Pons (tissue), 1 donor: ENCODE results near the gene CPEB1.
A peak's percentile ranks its signal among the peaks of the same experiment; 100 is the strongest.
"Not testable (repeated sequence)": the region's sequence is repeated elsewhere in the genome, so short reads cannot be mapped to it uniquely, and the experiment has no call there.

ENCODE experiments used
- DNase-seq: peaks from one replicate; pipeline ENCODE4 v3.0.0-alpha.2; 2016; ENCODE audit warnings: low spot score

The CPEB1 gene

DNA sequence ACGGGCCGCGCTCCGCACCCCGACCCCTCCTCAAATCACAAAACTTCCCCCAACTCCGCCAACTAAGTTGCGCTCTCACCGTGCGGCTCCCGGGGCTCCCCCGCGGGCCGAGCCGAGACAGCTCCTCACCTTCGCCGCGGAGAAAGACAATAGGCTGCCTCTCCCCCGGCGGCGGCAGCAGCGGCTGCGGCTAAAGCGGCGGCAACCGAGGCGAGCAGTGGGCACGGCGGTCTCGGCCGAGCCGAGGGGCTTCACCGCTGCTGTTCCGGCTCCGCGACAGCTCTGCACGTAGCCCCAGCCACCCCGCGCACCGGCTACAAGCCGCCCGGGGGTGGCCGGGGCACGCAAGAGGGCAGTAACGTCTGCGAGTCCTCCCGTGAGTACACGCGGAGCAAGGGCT, 133.6 kb downstream of the CPEB1 start:
- not testable (repeated sequence) for DNase-seq

DNA sequence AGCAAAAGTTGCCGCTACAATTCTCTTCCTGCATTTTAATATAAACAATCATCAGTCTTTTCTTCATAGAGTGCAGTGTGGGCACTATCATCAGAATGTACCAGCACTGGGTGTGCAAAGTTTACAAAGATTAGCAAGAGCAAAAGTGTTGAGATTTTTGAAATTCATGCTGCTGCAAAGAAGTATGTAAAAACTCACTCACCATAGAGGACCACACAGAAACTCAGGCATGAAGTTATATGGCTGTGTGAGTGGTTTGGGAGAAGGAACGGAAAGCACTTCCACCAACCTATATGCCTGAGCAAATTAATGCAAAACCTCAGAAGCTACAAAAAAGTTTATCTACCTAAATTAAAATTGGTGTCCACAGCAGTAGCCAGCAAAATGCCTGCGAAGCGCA, 139.5 kb downstream of the CPEB1 start:
- DNase-seq, result not testable (repeated sequence)

DNA sequence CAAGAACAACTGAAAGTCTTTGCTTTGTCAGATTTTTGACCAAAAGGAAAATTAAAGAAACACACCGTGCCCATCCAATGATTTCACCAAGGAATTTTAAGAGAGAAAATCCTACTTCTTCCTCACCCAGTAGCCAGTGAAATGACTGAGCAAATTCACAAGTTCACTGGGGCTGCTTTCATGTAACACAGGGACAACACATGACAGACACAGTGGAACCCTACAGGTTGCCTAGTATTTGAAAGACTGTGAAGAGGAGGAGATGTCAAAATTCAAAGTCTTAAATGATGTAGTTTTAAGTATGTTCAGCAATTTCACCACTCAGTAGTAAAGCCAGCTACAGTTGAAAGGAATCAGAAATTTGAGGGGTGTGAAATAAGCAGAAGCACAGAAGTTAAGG, 140.1 kb downstream of the CPEB1 start:
- DNase-seq, result not testable (repeated sequence)

DNA sequence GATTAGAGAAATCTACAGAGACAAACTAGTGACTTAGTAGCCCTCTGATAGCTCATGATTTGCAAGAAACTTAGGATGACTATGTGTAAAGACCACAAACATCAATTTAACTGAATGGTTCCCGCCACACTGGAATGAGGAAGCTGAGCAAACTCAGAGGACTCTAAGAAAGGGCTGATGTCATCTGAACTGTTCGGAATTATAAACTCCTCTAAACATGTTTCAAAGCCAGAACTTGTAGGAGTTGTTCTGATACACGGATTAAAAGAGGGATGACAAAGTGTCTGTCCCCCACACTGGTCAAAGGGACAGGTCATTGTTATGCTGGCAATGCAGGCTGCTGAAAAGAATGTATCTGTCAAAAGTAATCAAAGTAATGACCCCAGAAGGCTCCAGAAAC, 141.3 kb downstream of the CPEB1 start:
- DNase-seq, result not testable (repeated sequence)

DNA sequence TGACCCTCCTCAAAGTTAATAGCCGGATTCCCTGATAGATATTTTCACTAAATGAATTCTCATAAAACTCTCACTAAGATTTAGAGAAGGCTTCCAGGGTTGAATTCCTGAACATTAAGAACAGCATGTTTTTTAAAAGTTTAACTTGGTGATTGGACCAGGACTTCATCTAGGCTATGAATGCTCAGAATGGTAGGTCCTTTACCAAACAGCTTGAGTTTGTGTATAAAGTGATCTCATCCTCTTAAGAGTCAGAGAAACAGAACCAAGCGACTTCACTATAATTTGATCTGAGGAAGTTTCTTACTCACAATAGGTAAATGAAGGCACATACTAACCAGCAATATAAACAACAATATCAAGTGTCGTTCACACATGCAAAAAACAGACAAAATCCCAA, 143.1 kb downstream of the CPEB1 start:
- DNase-seq, result not testable (repeated sequence)

DNA sequence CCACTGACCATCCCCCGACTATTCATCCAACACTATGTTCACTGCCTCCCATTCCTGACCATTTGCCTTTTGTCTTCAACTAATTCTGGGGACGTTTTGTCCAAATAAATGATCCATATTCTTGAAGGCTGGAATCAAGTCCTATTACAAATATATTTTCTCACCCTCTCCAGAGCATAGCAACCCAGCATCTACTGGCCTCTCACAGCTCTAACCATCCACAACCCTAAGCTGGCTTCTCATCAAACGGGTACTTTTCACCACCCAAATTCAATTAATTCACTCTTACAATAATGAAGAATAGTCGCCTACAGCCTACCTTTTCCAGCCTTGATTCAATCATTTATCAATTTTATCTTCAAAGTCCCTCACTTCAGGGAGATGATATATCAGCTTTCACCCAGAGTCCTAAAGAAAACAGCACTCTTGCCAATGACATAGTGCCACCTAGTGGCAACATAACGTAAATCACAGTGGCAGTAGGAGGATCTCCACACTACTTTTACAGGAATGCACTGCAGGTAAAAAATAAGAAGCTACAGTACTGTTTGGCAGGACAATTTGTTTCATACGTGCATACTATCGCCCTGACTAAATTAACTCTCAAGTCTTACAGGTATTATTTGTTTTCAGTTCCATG, 144.3 kb downstream of the CPEB1 start:
- not testable (repeated sequence) for DNase-seq

DNA sequence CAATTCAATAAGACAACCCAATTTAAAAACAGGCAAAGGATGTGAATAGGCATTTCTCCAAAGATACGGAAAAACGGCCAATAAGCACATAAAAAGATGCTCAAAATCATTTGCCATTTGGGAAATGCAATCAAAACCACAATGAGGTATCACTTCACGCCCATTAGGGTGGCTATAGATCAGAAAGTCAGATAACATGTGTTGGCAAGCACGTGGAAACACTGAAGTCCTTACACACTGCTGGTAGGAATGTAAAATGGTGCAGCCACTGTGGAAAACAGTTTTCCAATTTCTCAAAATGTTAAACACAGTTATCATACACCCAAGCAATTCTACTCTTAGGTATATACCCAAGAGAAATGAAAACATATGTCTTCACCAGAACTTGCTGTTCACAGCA, 146.4 kb downstream of the CPEB1 start:
- DNase-seq, result peak; percentile 0

DNA sequence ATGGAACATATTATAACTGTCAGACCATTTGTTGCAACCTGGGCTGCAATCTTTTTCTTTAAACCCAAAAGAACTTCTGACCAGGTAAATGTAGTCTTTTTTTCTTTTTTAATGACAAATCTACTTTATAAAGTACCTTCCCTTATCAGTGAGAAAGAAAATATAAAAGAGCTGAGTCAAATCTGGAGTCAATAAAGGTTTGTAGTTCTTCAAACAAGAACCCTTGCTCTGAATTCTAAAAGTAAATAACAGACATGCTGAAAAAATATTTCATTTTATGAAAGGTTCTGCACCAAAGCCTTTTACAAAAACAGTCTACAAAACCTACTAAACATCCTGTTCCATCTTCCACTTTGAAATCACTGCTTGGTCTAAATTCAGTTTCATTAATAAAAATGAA, 149.2 kb downstream of the CPEB1 start:
- not testable (repeated sequence) for DNase-seq
